Measurements from ENCODE around the gene MIPEP.

GRCh38 chr13:23752111-23753001 is 136.8 kb downstream of the MIPEP start:
- no peak for TF ChIP-seq POLR2A (IDR thresholded peaks at IDR 0.05; ENCODE audit: low read length)
- no peak for TF ChIP-seq GATA1 (IDR thresholded peaks at IDR 0.05; ENCODE audit: low read depth, low read length)

Data from erythroblast (primary cell).